IPS DF 19.7 (cell line): Measurements from ENCODE around the gene SIRPG.
"Not testable (repeated sequence)": the region's sequence is repeated elsewhere in the genome, so short reads cannot be mapped to it uniquely, and the experiment has no call there.

Source experiments
- DNase-seq: peaks from one replicate; pipeline ENCODE4 v3.0.0-alpha.2; 2013; ENCODE audit warnings: low read depth, low spot score

SIRPG gene

GRCh38 chr20:1657556-1658334, at the start of gene SIRPG:
Gene SIRPG (minus strand): TSS chr20:1657779. CDS start chr20:1657714, 65 bp downstream.
- DNase-seq: no peak

GRCh38 chr20:1706887-1707286, 49.3 kb upstream of the SIRPG start:
- DNase-seq: not testable (repeated sequence)

- DNase-seq: no peak
Observed at GRCh38 chr20:1706079-1706478, 48.5 kb upstream of the SIRPG start.

GRCh38 chr20:1702855-1703254, 45.3 kb upstream of the SIRPG start:
- no peak for DNase-seq

- DNase-seq: no peak
Observed at GRCh38 chr20:1702328-1702727, 44.7 kb upstream of the SIRPG start.

- DNase-seq: no peak
Observed at GRCh38 chr20:1700990-1701389, 43.4 kb upstream of the SIRPG start.

- DNase-seq: no peak
Observed at GRCh38 chr20:1697592-1697991, 40.0 kb upstream of the SIRPG start.

GRCh38 chr20:1696521-1697209, 39.1 kb upstream of the SIRPG start:
- no peak for DNase-seq

GRCh38 chr20:1694672-1695071, 37.1 kb upstream of the SIRPG start:
- DNase-seq: no peak

- DNase-seq: no peak
Observed at GRCh38 chr20:1693427-1693826, 35.8 kb upstream of the SIRPG start.

GRCh38 chr20:1689721-1690120, 32.1 kb upstream of the SIRPG start:
- DNase-seq: no peak

GRCh38 chr20:1688886-1689538, 31.4 kb upstream of the SIRPG start:
- peak; percentile 23 for DNase-seq

- no peak for DNase-seq
Observed at GRCh38 chr20:1687053-1687452, 29.5 kb upstream of the SIRPG start.

GRCh38 chr20:1686151-1686748, 28.7 kb upstream of the SIRPG start:
- DNase-seq: no peak

GRCh38 chr20:1685304-1686052, 27.9 kb upstream of the SIRPG start:
- DNase-seq: no peak

GRCh38 chr20:1684872-1685271, 27.3 kb upstream of the SIRPG start:
- no peak for DNase-seq

- DNase-seq: no peak
Observed at GRCh38 chr20:1676650-1677049, 19.1 kb upstream of the SIRPG start.

GRCh38 chr20:1674990-1675780, 17.6 kb upstream of the SIRPG start:
- DNase-seq: no peak

- no peak for DNase-seq
Observed at GRCh38 chr20:1674361-1674760, 16.8 kb upstream of the SIRPG start.

GRCh38 chr20:1673424-1673823, 15.8 kb upstream of the SIRPG start:
- DNase-seq: no peak

- no peak for DNase-seq
Observed at GRCh38 chr20:1672728-1673127, 15.1 kb upstream of the SIRPG start.
